Endodermal cell (in vitro differentiated cells): Measurements from ENCODE around the gene IL31RA. TPM values are rescaled to one million over a fixed set of nuclear protein-coding genes. Genes with fewer than 3 reads are reported as not detected.

Experiments used
- DNase-seq: peaks from one replicate; pipeline ENCODE4 v3.0.0-alpha.2; 2017
- H3K27ac ChIP-seq: 2 replicates; pipeline ENCODE4 v1.5.1; 2013; ENCODE audit warnings: mild to moderate bottlenecking, low read depth, low read length, moderate library complexity
- H3K27me3 ChIP-seq: 2 replicates; pipeline ENCODE4 v1.6.1; 2013; ENCODE audit warnings: mild to moderate bottlenecking, low read length, moderate library complexity; ENCODE audit not compliant: insufficient read depth, control insufficient read depth, poor library complexity, severe bottlenecking
- H3K36me3 ChIP-seq: 2 replicates; pipeline ENCODE4 v1.7.0; 2013; ENCODE audit warnings: mild to moderate bottlenecking, low read length, moderate library complexity; ENCODE audit not compliant: control insufficient read depth, insufficient read depth
- H3K4me1 ChIP-seq: one replicate; pipeline ENCODE4 v1.7.0; 2013; ENCODE audit warnings: low read length; ENCODE audit not compliant: control insufficient read depth, insufficient read depth
- H3K4me3 ChIP-seq: 2 replicates; pipeline ENCODE4 v1.5.1; 2013; ENCODE audit warnings: mild to moderate bottlenecking, low read length, moderate library complexity
- H3K9ac ChIP-seq: 2 replicates; pipeline ENCODE4 v1.6.1; 2013; ENCODE audit warnings: mild to moderate bottlenecking, low read length, moderate library complexity; ENCODE audit not compliant: poor library complexity, severe bottlenecking; ENCODE audit errors: extremely low read depth
- H3K9me3 ChIP-seq: 2 replicates; pipeline ENCODE4 v1.6.1; 2013; ENCODE audit warnings: mild to moderate bottlenecking, low read length, moderate library complexity; ENCODE audit not compliant: control insufficient read depth
- H3K27ac Mint-ChIP-seq: 2 replicates; pipeline ENCODE4 v1.8.0; 2020; ENCODE audit warnings: mixed read lengths
- H3K27me3 Mint-ChIP-seq: 2 replicates; pipeline ENCODE4 v1.8.0; 2021; ENCODE audit warnings: mild to moderate bottlenecking, mixed read lengths; ENCODE audit not compliant: insufficient read depth
- H3K36me3 Mint-ChIP-seq: 2 replicates; pipeline ENCODE4 v1.8.0; 2020; ENCODE audit warnings: low read depth, mixed read lengths
- H3K4me1 Mint-ChIP-seq: 2 replicates; pipeline ENCODE4 v1.8.0; 2020; ENCODE audit warnings: mixed read lengths
- H3K4me3 Mint-ChIP-seq: 2 replicates; pipeline ENCODE4 v1.8.0; 2020; ENCODE audit warnings: mild to moderate bottlenecking, moderate library complexity, mixed read lengths
- H3K9me3 Mint-ChIP-seq: 2 replicates; pipeline ENCODE4 v1.8.0; 2020; ENCODE audit warnings: mild to moderate bottlenecking, mixed read lengths
- CTCF ChIP-seq: fragments of 200-600 bp; sonication (generic); conservative IDR thresholded peaks from 2 replicates; pipeline ENCODE4 v1.5.0; 2021; ENCODE audit warnings: antibody characterized with exemption, mild to moderate bottlenecking
- WGBS, 2 experiments: methylation state at CpG; one replicate each; pipeline versions ENCODE4 v1.1.5 to v1.1.7; 2013; ENCODE audit warnings: missing lambda C conversion rate in 2 of 2, mixed read lengths in 1 of 2; ENCODE audit not compliant: insufficient coverage in 1 of 2, insufficient read length in 1 of 2; 5-methylcytosine and 5-hydroxymethylcytosine counted together
- total RNA-seq, 2 donors: library from RNA; stranded (reverse); fragmentation: NEBNext Ultra II Directional in 1 of 2; extraction: Animal tissue kit (Norgen Biotek cat#: 25700) in 1 of 2; gene quantifications; 2 replicates in 1 of 2; 3 replicates in 1 of 2; pipeline ENCODE4 v1.2.1, GENCODE V29; 2021

The IL31RA gene
- total RNA-seq, 2 donors from 2014 or later: not detected

- no peak overlapping the region for H3K4me3 ChIP-seq
- Mint-ChIP-seq H3K9me3 (no peaks in the 10 kb centered on the region), H3K27me3 (no peaks in the 10 kb centered on the region), H3K27ac (no peak overlapping the region), H3K4me1 (no peaks in the 10 kb centered on the region), H3K4me3 (no peak overlapping the region), H3K36me3 (peaks cover 20% of the 10 kb centered on the region)
- no peaks in the 10 kb centered on the region for H3K27me3 ChIP-seq
- TF ChIP-seq CTCF: no peak
- no peaks in the 10 kb centered on the region for H3K4me1 ChIP-seq
- H3K36me3 ChIP-seq: peaks cover 73% of the 10 kb centered on the region
- no peak overlapping the region for H3K27ac ChIP-seq
- no peak for DNase-seq
- no peak overlapping the region for H3K9ac ChIP-seq
- no peaks in the 10 kb centered on the region for H3K9me3 ChIP-seq
Measured at GRCh38 chr5:55966284-55966683, 115.1 kb downstream of the IL31RA start.

GRCh38 chr5:55969956-55970355, 118.8 kb downstream of the IL31RA start:
- H3K27ac ChIP-seq: no peak overlapping the region

More at GRCh38 chr5:55969956-55970355, 118.8 kb downstream of the IL31RA start:
- no peak for TF ChIP-seq CTCF
- Mint-ChIP-seq H3K36me3 (peaks cover 25% of the 10 kb centered on the region), H3K9me3 (no peaks in the 10 kb centered on the region), H3K27ac (no peak overlapping the region), H3K27me3 (no peaks in the 10 kb centered on the region), H3K4me3 (no peak overlapping the region), H3K4me1 (no peaks in the 10 kb centered on the region)
- 100% methylated on average over 1 of the region's 1 CpG; no CpG with 5 or more reads in 1 of the 2 experiments for WGBS, 2 experiments
- Histone ChIP-seq H3K36me3 (peaks cover 76% of the 10 kb centered on the region), H3K9me3 (no peaks in the 10 kb centered on the region), H3K4me3 (no peak overlapping the region), H3K4me1 (no peaks in the 10 kb centered on the region), H3K27me3 (no peaks in the 10 kb centered on the region), H3K9ac (no peak overlapping the region)
- no peak for DNase-seq

Other genes starting within 250 kb of the IL31RA start
- 10 to 100 TPM; 38.5 to 41.7 TPM for gene SLC38A9, start 139.0 kb upstream of the IL31RA start, total RNA-seq
- gene DDX4, start 113.3 kb upstream of the IL31RA start, total RNA-seq: not detected
- gene IL6ST, start 143.6 kb downstream of the IL31RA start, total RNA-seq: 10 to 100 TPM; 26.3 to 30.4 TPM